Loucy (cell line): ENCODE results near the gene CCDC187.

Experiments
- EZH2phosphoT487 ChIP-seq: fragments of 200-600 bp; IDR thresholded peaks from 2 replicates; pipeline ENCODE4 v1.6.1; 2018; ENCODE audit warnings: antibody characterized with exemption, mild to moderate bottlenecking, moderate library complexity, borderline replicate concordance
- TF ChIP-seq, protein P1 (sequence below): fragments of 200-600 bp; sonication (generic); conservative IDR thresholded peaks from 2 replicates; pipeline ENCODE4 v1.5.1; 2014; ENCODE audit warnings: mild to moderate bottlenecking, antibody characterized with exemption, low read length

DNA sequence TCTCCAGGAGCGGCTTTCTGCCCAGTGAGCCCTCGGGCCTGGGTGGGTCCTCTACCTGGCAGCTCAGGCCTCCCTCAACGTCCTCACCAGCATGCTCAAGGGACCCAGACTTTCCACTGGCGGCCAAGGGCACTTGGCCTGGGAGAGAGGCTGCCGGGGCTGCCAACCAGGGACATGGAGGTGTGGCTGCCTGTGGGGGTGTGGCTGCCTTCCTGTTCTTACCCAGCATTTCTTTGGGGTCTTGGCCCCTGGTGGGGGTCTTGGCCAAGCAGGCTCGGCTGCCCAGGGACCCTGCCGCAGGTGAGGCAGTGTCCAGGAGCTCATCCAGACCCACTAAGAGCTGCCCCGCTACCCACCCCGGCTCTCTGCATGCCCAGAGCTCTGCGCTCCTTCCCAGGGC, 51.0 kb downstream of the CCDC187 start:
- TF ChIP-seq, protein P1, sequence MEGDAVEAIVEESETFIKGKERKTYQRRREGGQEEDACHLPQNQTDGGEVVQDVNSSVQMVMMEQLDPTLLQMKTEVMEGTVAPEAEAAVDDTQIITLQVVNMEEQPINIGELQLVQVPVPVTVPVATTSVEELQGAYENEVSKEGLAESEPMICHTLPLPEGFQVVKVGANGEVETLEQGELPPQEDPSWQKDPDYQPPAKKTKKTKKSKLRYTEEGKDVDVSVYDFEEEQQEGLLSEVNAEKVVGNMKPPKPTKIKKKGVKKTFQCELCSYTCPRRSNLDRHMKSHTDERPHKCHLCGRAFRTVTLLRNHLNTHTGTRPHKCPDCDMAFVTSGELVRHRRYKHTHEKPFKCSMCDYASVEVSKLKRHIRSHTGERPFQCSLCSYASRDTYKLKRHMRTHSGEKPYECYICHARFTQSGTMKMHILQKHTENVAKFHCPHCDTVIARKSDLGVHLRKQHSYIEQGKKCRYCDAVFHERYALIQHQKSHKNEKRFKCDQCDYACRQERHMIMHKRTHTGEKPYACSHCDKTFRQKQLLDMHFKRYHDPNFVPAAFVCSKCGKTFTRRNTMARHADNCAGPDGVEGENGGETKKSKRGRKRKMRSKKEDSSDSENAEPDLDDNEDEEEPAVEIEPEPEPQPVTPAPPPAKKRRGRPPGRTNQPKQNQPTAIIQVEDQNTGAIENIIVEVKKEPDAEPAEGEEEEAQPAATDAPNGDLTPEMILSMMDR = no peak
- no peak for TF ChIP-seq EZH2phosphoT487
